HG02763 (cell line): ENCODE measurements around the gene ITGA11.

Experiments
- ATAC-seq: cut with Tn5 transposase; IDR thresholded peaks from one replicate; pipeline ENCODE4 v1.9.1; 2021; ENCODE audit warnings: mild to moderate bottlenecking, moderate library complexity; ENCODE audit not compliant: unreplicated experiment

The ITGA11 gene

DNA sequence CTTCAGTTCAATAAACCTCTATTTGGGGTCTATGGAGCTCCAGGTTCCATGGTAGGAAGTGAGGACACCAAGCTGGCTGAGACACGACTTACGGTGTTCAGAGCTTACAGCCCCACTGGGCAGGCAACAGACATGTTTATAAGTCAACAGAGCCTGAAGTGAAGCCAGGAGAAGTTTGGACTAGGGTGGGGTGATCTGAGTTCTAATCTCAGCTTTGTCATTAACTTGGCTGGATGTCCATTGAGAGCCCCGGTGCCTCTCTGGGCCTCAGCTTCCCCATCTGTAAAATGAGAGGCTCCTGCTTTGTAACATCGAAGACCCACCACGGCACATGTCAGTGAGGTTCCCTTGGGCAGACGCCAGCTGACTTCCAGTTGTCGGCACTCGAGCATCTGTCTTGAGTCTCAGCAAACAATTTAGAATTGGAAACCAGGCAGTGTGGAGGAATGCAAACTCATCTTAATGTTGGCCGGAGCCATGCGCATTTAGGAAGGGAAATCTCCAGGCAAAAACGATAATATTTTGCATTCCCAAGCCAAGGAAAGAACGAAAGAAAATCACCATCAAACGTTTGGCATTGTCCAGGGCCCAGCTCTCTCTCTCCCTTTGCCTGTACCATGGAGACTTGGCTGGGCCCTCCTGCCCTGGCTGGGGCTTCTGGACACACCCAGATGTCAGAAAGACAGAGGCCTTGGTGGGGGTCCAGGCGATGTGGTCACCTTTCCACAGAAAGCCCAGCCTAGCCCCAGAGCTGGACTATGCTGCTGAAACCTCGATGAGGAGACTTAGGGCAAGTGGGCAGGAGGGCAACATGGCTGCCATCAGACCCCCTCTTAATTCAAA, 18.4 kb downstream of the ITGA11 start:
- no peak for ATAC-seq

DNA sequence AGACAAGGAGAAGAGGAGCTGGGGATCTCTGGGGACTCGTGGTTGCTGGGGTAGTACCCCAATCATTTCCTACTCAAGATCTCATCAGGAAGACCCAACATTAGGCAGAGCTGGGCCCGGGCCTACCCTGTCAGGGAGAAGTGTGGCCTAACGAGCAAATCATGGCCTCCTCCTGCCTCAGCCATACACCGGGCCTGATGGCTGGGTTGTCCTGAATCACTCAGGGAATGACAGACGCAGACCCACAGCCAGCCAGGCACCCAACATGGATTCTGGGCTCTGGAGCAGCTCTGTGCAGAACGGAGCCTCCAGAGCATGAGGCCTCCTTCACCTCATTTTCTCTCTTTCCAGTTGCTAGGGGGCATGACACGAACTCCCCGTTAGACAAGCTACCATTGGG, 19.7 kb downstream of the ITGA11 start:
- no peak for ATAC-seq

DNA sequence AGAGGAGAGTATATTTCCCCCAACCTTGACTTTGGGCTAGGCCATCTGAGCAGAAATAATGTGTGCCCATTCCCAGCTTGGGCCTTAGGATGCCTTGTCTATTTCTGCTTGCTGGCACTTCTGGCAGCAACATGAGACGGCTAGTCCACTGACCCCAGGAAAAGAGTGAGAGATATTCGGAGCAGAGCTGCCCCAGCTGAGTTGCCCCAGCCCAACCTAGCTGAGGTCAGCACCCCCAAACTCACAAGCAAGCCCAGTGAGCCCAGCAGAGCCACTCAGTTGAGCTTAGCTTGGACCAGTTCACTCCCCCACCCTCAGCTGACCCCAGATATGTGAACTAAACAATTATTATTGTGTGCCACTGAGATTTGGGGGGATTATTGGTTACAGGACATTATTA, 20.2 kb downstream of the ITGA11 start:
- ATAC-seq: no peak

- no peak for ATAC-seq
These were observed 20.7 kb downstream of the ITGA11 start for GRCh38 chr15:68411343-68411675.

DNA sequence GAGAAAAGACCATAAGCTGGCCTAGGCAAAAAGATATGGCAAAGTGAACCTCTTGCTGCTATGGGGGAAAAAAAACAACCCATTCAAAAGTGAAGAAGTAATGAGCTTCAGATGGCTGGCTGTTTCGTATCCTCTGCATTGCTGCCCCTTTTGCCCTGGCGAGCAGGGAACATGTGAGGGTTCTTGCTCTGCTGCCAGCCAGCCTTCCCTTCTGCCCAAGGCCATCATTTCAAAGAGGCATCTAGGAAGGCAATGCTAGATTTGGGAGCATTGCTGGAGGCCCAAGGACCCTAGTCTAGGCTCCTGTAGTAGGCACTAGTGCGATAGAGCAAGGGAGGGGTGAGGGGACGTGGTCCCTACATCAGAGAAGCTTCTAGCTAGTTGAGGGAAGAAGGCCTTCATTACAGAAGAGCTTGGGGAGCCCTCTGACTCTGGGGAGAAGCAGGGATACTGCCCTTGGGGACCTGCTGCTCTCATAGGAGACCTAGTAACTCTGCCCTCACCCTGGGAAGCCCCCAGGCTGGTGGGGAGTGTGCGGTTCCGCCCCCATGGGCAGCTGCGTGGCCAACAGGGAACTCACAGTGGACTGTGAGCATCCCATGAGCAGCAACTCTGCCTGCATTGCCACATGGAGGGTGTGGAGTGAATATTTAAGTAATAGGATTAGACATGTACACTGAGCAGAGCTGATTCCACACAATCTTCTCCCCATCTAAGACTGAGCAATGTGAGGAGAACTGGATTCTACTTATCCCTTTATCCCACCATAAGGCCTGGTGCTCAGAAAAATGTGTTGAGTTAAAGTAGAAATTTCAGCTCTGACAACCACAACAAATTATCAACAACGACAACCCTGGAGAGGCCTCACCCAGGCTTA, 21.3 kb downstream of the ITGA11 start:
- ATAC-seq: no peak

DNA sequence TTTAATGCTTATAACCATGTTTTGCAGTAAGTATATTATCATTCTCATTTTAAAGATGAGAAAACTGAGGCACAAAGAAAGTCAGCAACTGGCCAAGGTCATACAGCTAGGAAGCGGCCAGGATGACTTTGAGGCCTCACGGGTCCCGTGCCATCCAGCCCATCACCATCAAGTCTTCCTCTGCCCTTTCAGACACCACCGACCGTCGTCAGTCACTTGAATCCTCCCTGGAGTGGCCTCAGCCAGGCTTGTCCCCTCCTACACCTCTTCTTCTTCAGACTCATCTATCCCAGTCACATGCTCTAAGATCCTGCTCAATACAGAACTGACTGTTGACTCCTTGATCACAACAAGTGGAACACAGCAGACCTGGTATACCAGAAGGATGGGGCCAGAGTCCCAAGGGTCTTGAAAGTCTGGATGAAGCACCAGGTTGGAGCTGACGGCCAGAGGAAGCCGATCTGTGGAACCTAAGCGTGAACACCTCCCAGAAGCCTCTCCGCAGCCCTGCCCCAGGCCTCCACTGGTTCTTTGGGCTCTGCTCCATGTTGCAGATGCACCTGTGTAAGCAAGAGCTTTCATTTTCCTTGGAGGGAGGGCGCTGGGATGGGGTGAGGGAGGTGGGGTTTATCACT, 22.1 kb downstream of the ITGA11 start:
- ATAC-seq: no peak

GRCh38 chr15:68408971-68409370, 23.0 kb downstream of the ITGA11 start:
- no peak for ATAC-seq

GRCh38 chr15:68407886-68408881, 23.8 kb downstream of the ITGA11 start:
- no peak for ATAC-seq

DNA sequence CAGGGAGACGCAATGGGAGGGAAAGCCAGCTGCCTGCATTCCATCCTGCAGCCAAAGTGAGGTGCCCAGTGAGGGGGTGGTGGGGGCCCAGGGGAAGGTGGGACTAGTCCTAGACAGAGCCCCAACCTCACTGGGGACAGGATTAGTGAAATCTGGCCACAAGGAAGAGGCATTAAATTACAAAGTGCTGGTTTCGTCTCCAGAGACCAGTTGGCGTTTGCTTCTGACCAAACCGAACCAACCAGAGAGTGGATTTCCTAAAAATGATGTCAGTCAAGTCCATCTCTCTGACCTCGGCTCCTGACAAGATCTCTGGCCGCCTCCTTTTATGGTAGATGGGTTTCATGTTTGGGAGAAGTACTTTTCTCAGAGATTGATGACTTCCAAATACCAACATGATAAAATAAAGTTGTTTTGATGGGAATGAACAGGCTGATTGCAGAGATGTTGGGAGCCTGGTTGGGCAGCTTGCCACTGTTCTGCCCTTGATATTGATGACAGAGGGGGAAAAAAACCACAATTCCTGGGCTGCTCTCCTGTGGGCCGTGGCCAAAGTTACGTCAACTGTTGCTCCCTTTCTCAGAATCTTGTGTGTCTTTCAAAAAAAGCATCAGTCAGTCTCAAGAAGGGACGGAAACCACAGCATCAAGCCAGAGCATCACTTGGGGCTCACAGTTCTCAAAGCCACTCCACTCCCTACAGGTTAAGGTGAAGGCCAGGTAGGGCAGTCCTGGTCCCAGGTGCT, 24.6 kb downstream of the ITGA11 start:
- no peak for ATAC-seq

DNA sequence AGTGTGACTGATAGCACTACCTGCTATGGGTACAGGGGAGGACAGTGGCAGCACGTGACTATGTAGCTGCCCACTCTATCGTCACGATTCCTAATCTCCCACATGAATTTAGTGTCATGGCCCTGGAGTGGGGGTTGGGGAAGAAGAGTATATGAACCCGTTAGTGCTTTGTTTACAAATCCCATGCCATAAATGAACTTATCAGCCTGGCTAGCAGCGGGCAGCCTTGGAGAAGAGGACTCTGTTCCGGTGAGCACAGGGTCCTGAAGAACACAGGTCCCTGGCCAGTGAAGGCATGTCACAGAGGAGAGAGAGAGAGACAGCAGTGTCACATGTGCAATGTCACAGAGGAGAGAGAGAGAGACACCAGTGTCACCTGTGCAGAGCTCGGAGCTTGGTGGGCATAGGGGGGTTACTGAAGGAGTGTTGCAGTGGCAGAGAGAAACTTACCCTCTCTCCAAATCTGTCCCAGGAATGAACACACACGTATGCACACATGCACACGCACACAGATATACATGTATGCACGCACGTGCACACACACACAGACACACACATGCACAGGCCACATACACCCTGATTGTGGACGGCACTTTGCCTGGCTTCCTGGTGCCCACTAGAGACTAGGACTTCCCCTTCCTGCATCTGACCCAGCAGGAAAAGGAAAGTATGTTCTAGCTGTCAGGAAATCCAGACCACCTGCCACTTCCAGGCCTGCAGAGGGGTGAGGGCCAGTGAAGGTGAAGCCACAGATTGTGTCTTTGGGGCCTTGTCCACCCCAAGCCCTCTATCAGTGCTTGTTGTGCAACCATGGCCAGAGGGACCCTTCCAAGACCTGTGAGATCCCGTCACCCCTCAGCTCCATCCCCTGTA, 26.3 kb downstream of the ITGA11 start:
- ATAC-seq: no peak

DNA sequence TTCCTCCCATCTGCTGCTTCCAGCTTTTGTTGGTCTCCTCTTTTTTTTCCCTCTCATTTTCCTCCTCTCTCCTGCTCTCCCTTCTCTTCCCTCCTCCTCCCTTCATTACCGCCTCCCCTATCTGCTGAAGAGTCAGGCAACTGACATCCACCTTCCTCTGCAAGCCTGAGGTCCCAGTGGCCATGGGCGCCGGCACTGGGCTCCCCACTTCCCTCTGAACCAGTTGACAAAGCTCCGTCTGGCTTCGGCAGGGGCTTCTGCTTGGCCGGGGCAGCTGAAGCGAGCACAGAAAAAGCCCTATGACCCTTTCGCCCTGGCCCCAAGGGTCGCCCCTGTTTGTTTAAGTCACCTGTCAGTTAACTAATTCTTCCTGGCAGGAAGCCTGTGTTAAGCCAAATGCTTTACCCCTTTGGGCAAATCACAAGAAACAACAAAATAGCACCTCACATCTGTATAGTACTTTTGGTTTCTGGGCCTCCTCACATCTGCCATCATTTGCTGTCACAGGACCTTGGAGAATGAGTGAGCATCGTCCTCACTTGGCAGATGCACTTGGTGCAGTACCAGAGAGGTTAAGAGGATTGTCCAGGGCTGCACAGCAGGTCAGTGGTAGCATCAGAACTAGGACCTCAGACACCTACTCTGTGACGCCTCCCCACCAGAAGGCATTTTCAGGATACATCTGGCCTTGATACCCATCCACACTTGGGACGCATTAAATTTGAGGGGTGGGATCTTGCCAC, 27.7 kb downstream of the ITGA11 start:
- ATAC-seq: no peak

DNA sequence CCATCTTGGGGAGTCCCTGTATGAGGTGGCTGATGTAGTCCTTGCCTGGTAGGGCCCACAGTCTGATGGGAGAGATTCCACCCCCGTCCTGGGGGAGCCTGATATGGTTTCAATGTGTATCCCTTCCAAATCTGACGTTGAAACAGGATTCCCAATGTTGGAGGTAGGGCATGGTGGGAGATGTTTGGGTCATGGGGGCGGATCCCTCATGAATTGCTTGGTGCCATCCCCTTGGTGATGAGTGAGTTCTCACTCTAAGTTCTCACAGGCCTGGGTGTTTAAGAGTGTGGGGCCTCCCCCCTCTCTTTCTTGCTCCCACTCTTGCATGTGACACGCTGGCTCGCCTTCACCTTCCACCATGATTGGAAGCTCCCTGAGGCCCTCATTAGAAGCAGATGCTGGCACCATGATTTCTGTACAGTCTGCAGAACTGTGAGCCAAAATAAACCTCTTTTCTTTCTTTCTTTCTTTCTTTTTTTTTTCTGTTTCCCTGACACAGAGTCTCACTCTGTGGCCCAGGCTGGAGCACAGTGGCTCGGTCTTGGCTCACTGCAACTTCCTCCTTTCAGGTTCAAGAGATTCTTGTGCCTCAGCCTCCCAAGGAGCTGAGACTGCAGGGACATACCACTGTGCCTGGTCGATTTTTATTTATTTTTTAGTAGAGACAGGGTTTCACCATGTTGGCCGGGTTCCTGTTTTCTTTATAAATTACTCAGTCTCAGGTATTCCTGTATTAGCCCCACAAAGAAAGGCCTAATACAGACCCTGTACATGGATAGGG, 28.6 kb downstream of the ITGA11 start:
- ATAC-seq: no peak

DNA sequence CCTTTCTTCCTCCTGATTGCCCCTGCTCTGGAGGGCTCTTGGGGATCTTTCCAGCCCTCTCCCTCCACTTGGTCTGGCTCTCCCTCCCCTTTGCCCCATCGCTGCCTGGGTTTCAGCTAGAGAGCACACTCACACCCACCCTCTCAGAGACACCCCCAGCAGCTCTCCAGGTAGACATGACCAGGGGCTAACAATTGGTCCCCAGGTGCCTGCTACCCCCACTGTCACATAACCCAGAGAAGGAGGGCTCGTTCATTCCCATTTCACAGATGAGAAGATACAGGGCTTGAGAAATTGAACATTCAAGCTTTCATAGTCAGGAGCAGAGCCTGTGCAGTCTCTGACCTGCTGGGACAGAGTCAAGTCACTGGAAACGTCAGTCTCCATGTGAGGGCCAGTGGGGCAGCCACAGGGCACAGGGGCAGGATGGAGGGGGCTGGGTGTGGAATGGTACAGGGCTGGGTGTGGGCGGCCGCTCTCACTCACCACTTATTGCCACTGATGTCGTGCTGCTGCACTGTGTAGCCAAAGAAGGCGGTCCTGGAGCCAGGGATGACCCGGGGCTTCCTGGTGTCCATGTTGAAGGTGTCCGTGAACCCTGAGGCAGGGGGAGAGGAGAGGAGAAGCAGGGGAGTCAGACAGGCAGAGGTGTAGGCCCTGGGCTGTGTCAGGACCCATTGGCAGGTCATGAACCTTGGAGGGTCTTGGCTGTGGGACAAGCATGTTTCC, 29.4 kb downstream of the ITGA11 start:
- ATAC-seq: no peak

GRCh38 chr15:68401496-68402431, 30.2 kb downstream of the ITGA11 start:
- no peak for ATAC-seq

- no peak for ATAC-seq
These were observed 31.9 kb downstream of the ITGA11 start for GRCh38 chr15:68400066-68400456.
